Uterus (tissue), 4 donors: ENCODE data around the gene PRKCG. TPM values are rescaled to one million over a fixed set of nuclear protein-coding genes. Genes with fewer than 3 reads are reported as not detected.
"Not testable (repeated sequence)": the region's sequence is repeated elsewhere in the genome, so short reads cannot be mapped to it uniquely, and the experiment has no call there.

Experiments used
- DNase-seq, 2 donors: peaks; one replicate each; pipeline ENCODE4 v3.0.0-alpha.2; 2019 to 2020
- H3K27ac ChIP-seq, 2 donors: fragments of 200-600 bp; sonication (generic); 1 replicate in 1 of 2; 2 replicates in 1 of 2; pipeline ENCODE4 v1.5.1; 2016 to 2018
- H3K27me3 ChIP-seq, 2 donors: fragments of 200-600 bp; sonication (generic); one replicate each; pipeline ENCODE4 v1.5.1; 2018 to 2019; ENCODE audit warnings: control low read depth in 1 of 2
- H3K36me3 ChIP-seq, 2 donors: fragments of 200-600 bp; sonication (generic); one replicate each; pipeline ENCODE4 v1.5.1; 2019; ENCODE audit warnings: control low read depth in 1 of 2
- H3K4me1 ChIP-seq, 2 donors: fragments of 200-600 bp; sonication (generic); one replicate each; pipeline ENCODE4 v1.5.1; 2018 to 2019; ENCODE audit warnings: control low read depth in 1 of 2
- H3K4me3 ChIP-seq, 2 donors: fragments of 200-600 bp; sonication (generic); 1 replicate in 1 of 2; 2 replicates in 1 of 2; pipeline ENCODE4 v1.5.1; 2018 to 2019; ENCODE audit warnings: mild to moderate bottlenecking in 1 of 2
- H3K9me3 ChIP-seq, 2 donors: fragments of 200-600 bp; sonication (generic); one replicate each; pipeline ENCODE4 v1.5.1; 2019; ENCODE audit warnings: control low read depth in 1 of 2
- POLR2A ChIP-seq, 2 donors: fragments of 450-650 bp; IDR thresholded peaks; one replicate each; pipeline ENCODE4 v1.6.1; 2016; ENCODE audit warnings: antibody characterized with exemption in 2 of 2, mild to moderate bottlenecking in 1 of 2, moderate library complexity in 1 of 2
- intact Hi-C: fragments of 100-400 bp; cut with DNase I; formaldehyde crosslinking; loops from one replicate; pipeline ENCODE4 v1.15.1; 2023; ENCODE audit warnings: low total_unique reads
- total RNA-seq, 4 donors: library from RNA; depleted of rRNA in 3 of 4; stranded (reverse); fragments of >200 nt in 3 of 4; gene quantifications; one replicate each; pipeline versions ENCODE4 v1.1.0 to v1.2.4, GENCODE V29; 2014 to 2023
- TF ChIP-seq, protein P1 (sequence below), 4 experiments: fragments of 200-600 bp in 2 of 4; fragments of 450-650 bp in 2 of 4; sonication (generic) in 2 of 4; IDR thresholded peaks; one replicate each; pipeline ENCODE4 v1.5.1; 2016 to 2019; ENCODE audit warnings: antibody characterized with exemption in 4 of 4, mild to moderate bottlenecking in 2 of 4, moderate library complexity in 1 of 4
- donor health status: DM: yes; HTN: yes; CAD: no.

Gene PRKCG
- total RNA-seq, 4 donors from 2014 or later: 0.69 TPM; not detected in 3

DNA sequence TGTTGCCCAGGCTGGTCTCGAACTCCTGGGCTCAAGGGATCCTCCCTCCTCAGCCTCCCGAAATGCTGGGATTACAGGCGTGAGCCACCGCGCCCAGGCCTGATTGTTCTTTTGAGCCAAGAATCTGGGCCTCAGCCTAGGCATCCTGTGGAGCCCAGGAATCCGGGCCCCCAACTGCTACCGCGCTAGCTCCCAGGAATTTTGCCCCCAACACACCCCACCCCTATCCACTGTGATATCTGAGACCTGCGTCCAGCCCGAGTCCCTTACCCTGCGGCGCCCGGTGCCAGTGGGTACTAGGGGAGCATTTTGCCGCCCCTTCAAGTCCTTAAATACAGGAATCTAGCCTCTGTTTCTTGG lies 15.2 kb upstream of the PRKCG start:
- peak; percentile 45 to 46 for DNase-seq
- no peak for TF ChIP-seq POLR2A (IDR thresholded peaks at IDR 0.05)
- TF ChIP-seq, protein P1, sequence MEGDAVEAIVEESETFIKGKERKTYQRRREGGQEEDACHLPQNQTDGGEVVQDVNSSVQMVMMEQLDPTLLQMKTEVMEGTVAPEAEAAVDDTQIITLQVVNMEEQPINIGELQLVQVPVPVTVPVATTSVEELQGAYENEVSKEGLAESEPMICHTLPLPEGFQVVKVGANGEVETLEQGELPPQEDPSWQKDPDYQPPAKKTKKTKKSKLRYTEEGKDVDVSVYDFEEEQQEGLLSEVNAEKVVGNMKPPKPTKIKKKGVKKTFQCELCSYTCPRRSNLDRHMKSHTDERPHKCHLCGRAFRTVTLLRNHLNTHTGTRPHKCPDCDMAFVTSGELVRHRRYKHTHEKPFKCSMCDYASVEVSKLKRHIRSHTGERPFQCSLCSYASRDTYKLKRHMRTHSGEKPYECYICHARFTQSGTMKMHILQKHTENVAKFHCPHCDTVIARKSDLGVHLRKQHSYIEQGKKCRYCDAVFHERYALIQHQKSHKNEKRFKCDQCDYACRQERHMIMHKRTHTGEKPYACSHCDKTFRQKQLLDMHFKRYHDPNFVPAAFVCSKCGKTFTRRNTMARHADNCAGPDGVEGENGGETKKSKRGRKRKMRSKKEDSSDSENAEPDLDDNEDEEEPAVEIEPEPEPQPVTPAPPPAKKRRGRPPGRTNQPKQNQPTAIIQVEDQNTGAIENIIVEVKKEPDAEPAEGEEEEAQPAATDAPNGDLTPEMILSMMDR (IDR thresholded peaks at IDR 0.05): no peak
- intact Hi-C loops: no loop called here
- Histone ChIP-seq H3K27me3 (no peaks in the 10 kb centered on the region), H3K9me3 (no peaks in the 10 kb centered on the region), H3K4me1 (no peaks in the 10 kb centered on the region), H3K36me3 (no peaks in the 10 kb centered on the region), H3K4me3 (peak overlapping the region; percentile 74 to 92), H3K27ac (peak overlapping the region; percentile 86 to 99)

DNA sequence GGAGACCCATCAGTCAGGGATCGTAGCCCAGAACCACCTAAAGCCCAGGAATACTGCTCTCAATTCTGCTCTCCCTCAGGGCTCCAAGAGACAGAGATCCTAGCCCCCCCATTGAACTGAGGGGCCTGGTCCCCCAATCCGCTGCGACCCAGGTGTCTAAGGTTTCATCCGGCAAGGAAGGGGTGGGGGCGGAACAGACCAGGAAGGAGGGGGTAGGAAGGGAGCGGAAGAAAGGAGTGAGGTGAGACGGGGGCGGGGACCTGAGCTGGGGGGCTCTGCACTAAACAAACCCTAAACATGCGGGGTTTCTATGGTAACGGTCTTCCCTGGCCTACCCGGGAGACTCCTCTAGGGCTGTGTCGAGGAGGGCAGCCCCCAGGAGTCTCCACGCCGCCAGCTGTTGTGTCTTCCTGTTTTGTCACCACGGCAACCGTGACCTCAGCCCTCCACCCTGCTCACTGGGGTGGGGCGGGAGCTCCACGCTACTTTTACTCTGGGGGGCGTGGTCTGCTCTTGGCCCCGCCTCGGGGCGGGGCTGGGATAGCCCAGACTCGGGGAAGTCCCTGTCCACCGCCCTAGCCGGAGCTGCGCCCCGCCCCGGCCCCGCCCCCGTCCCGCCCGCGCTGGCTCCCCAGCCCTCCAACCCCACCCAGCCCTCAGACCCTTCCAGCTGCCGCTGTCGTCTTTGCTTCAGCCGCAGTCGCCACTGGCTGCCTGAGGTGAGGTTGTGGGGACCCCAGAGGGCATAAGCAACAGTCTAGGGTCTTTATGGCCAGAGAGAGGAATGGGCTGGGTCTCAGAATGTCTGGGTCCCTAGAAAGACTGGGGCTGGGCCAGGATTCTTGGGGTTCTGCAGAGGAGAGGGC lies 14.5 kb upstream of the PRKCG start, which contains the start of gene MYADM:
TSS of gene MYADM (plus strand) at position 659 of the 866 bp plus-strand sequence. CDS start 5,647 bp downstream, outside the sequence.
- H3K36me3 ChIP-seq: no peaks in the 10 kb centered on the region
- H3K4me3 ChIP-seq: peak within 1 kb of the TSS; percentile 74 to 92
- peak within 1 kb of the TSS; percentile 86 to 99 for H3K27ac ChIP-seq
- no peaks in the 10 kb centered on the region for H3K9me3 ChIP-seq
- TF ChIP-seq, protein P1 (IDR thresholded peaks at IDR 0.05): peak in 1 of 4 experiments; percentile 15
- peak; percentile 43 to 86 for TF ChIP-seq POLR2A (IDR thresholded peaks at IDR 0.05)
- peak; percentile 100 for DNase-seq
- no peaks in the 10 kb centered on the region for H3K27me3 ChIP-seq
- H3K4me1 ChIP-seq: no peaks in the 10 kb centered on the region
- intact Hi-C loops: no loop called here

DNA sequence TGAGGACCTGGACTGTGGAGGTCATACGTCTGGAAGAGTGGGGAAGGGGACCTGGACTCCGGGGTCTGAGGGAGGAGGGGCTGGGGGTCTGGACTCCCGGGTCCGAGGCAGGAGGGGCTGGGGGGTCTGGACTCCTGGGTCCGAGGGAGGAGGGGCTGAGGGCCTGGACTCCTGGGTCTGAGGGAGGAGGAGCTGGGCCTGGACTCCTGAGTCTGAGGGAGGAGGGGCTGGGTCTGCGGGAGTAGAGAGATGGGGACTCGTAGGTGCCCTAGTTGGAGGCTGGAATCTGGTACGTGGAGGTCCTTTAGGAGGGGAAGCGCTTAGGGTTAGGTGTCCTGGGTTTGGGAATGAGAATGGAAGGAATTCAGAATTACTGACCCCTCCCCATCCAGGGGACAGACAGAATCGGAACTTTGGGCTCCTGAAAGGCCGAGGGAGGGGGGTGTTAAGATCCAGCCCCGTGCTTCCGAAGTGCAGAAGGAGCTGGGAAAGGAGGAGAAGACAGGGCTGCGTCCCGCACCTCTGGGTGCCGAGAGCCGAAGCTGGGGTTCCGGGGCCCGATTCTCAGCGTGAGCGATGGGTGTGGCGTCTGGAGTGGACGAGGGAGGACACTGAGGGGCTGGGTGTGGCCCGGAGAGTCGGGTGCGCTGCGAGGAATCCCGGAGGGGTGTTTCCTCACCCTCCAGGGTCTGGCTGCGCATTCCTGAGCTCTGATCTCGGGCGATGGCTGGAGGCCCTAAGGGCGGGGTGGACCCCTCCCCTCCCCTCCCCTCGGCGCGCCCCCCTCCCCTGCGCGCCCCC lies 13.7 kb upstream of the PRKCG start:
- H3K27ac ChIP-seq: peak overlapping the region; percentile 86 to 99
- peak overlapping the region; percentile 74 to 92 for H3K4me3 ChIP-seq
- H3K36me3 ChIP-seq: no peaks in the 10 kb centered on the region
- H3K4me1 ChIP-seq: no peaks in the 10 kb centered on the region
- DNase-seq: peak; percentile 61 to 71
- no peaks in the 10 kb centered on the region for H3K27me3 ChIP-seq
- intact Hi-C loops: no loop called here
- H3K9me3 ChIP-seq: no peaks in the 10 kb centered on the region
- TF ChIP-seq, protein P1 (IDR thresholded peaks at IDR 0.05): no peak
- TF ChIP-seq POLR2A (IDR thresholded peaks at IDR 0.05): no peak

DNA sequence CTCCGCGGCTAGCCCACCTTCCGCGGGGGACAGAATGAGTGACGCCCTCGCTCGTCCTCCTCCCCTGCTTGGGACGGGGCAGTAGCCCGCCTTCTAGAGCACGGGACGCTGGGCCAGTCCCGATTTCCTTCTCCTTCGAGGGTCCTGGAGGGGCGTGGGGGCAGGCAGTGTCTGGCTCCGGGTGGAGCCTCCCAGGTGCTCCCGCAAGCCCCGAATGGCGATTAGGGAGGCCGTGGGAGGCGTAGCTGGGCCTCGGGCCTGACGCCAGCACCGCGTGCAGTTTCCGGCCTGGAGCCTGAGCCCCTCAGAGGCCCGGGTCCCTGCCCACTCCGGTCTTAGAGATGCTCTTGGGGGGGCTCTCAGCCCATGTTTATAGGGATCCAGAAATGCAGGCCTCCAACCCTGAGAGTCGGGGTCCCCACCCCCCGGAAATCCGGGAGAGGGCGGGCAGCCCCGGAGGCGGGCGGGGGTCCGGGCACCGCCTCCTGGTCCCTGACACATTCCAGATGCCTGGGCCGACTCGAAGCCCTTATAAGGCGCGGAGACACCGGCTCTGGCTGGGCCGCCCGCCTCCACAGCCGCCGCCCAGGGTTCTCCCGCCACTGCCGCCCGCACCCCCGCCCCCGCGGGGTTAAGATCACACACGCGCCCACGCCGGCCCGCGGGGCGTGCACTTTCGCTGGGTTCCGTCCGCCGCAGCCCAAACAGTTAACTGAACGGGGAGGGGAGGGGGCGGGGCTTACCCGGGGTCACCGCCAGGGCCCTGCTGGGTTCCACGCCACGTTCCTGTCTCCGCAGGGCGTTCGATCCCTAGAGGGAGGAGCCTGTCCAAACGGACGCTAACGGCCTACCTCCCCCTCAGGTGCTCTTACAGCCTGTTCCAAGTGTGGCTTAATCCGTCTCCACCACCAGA lies 12.8 kb upstream of the PRKCG start:
- Histone ChIP-seq H3K4me3 (peak overlapping the region; percentile 74 to 92), H3K36me3 (no peaks in the 10 kb centered on the region), H3K9me3 (no peaks in the 10 kb centered on the region), H3K27ac (peak overlapping the region; percentile 86 to 99), H3K4me1 (no peaks in the 10 kb centered on the region), H3K27me3 (no peaks in the 10 kb centered on the region)
- peak; percentile 73 to 86 for TF ChIP-seq POLR2A (IDR thresholded peaks at IDR 0.05)
- TF ChIP-seq, protein P1 (IDR thresholded peaks at IDR 0.05): peak; percentile 22 to 67 (median 43)
- peak; percentile 92 to 95 for DNase-seq
- intact Hi-C loops: no loop called here

DNA sequence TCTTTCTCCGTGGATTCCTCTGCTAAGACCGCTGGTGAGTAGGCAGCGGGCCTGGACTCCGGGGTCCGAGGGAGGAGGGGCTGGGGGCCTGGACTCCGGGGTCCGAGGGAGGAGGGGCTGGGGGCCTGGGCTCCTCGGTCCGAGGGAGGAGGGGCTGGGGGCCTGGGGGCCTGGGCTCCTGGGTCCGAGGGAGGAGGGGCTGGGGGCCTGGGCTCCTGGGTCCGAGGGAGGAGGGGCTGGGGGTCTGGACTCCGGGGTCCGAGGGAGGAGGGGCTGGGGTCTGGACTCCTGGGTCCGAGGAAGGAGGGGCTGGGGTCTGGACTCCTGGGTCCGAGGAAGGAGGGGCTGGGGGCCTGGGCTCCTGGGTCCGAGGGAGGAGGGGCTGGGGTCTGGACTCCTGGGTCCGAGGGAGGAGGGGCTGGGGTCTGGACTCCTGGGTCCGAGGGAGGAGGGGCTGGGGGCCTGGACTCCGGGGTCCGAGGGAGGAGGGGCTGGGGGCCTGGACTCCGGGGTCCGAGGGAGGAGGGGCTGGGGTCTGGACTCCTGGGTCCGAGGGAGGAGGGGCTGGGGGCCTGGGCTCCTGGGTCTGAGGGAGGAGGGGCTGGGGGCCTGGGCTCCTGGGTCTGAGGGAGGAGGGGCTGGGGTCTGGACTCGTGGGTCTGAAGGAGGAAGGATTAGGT lies 12.1 kb upstream of the PRKCG start:
- H3K4me1 ChIP-seq, H3K36me3 ChIP-seq, intact Hi-C loops, H3K27me3 ChIP-seq, H3K9me3 ChIP-seq, DNase-seq: not testable (repeated sequence)
- Histone ChIP-seq H3K4me3 (peak overlapping the region; percentile 74 to 92), H3K27ac (peak overlapping the region; percentile 86 to 99)
